Measurements from ENCODE around the gene NT5DC3. TPM values are rescaled to one million over a fixed set of nuclear protein-coding genes. Genes with fewer than 3 reads are reported as not detected.

NT5DC3 gene
- polyA plus RNA-seq (2012; ENCODE audit: missing spikeins) = 4.9 TPM

DNA sequence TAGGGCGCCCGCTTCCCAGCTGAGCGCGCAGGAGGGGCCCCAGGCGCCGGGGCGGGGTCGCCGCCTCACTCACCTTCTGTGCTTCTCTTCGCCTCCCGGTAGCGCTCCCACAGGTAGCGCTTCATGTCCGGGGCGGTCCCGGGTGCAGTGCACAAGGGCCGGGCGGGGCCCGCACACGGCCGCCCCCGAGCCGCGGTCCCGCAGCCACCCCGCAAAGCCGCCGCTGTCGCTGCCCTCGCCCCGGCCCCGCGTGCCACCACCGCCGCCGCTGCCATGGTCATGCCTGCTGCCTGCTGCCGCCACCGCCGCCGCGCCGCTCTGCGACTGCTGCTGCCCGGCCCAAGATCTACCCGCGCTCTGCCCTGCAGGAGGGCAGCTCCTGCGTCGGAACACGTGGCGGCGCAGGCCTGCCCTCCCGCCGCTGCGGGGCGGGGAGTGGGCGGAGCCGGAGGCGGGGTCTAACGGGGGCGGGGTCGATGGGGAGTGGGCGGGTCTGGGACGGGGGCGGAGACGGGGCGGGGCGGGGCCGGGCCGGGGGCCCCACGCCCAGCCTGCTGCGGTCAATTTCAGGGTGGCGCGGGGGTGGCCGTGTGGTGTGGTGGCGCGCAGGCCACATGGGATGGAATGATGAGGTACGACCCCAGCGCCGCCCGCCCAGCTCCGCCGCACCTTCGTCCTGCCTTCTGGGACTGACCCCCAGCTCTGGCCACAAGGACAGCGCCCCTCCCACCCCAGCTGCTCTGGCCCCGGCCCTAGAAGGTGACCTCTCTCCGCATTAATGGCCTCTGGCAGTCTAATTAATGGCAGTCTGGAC lies at the start of gene NT5DC3:
Gene NT5DC3, minus strand, starts transcription at position 359 of the 814 bp plus-strand sequence. Its CDS starts 78 bp downstream, at position 281.
- peak; percentile 99 for FAIRE-seq
- TF ChIP-seq POLR2AphosphoS5 (IDR thresholded peaks at IDR 0.05; ENCODE audit: low read depth, low read length) (peak; percentile 75), TAF1 (IDR thresholded peaks at IDR 0.05; ENCODE audit: borderline replicate concordance, low read depth, low read length) (peak; percentile 32; the same call in 1 of the 2 replicates), POLR2A (IDR thresholded peaks at IDR 0.05; ENCODE audit: low read depth, low read length) (peak; percentile 84; the same call in 1 of the 2 replicates)
- peak; percentile 74 for DNase-seq (ENCODE audit: insufficient read length)

GRCh38 chr12:103887738-103888137 lies 46.7 kb upstream of the NT5DC3 start:
- FAIRE-seq (no peak), DNase-seq (ENCODE audit: insufficient read length) (no peak)
- no peak for TF ChIP-seq POLR2AphosphoS5 (IDR thresholded peaks at IDR 0.05; ENCODE audit: low read depth, low read length)
- no peak for TF ChIP-seq TAF1 (IDR thresholded peaks at IDR 0.05; ENCODE audit: borderline replicate concordance, low read depth, low read length)
- no peak for TF ChIP-seq POLR2A (IDR thresholded peaks at IDR 0.05; ENCODE audit: low read depth, low read length)

DNA sequence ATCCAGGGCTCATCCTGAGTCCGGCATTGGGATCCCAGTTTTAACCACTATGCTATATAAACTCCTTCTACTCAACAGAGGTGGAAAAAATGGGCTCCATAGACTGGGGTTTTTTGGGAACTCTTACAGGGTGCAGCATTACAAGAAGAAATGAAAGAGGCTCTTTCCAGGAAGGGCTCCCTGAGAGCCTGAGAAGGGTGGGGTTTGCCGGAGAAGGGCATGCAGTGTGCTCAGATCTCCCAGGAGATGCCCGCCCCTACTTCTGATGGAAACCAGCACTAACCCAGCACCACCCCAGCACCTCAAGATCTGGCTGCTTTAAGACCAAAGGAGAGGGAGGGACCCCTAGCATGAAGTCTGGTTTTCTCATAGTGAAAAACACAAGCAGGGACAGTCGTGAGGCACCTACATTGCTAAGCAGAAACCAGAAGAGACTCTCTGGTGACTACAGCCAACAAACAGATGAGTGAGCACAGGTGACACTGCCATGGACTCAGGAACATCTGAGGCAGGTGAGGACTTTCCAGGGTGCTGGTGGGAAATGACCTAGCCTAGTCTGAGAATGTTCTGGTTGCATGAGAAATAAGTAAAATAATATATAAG lies 45.3 kb upstream of the NT5DC3 start:
- FAIRE-seq (no peak), DNase-seq (ENCODE audit: insufficient read length) (no peak)
- no peak for TF ChIP-seq TAF1 (IDR thresholded peaks at IDR 0.05; ENCODE audit: borderline replicate concordance, low read depth, low read length)
- no peak for TF ChIP-seq POLR2AphosphoS5 (IDR thresholded peaks at IDR 0.05; ENCODE audit: low read depth, low read length)
- TF ChIP-seq POLR2A (IDR thresholded peaks at IDR 0.05; ENCODE audit: low read depth, low read length) = no peak

DNA sequence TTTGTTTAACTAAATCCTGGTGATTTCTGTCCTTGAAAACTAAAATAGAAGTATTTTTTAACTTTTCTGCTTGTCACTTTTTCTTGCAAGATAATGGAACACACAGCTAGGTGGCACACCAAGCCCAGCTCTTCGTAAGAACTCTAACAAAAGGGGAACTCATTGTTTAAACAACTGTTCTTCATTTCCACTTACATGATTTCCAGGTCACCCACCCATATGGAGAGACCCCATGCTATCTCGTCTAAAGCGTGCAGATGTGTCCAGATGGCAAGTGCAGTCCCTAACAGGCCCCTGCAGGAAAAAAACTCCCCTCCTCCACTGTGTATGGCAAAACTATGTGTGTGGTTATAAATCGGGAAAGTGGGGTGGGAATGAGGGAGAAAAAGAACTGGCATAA lies 43.3 kb upstream of the NT5DC3 start:
- DNase-seq (ENCODE audit: insufficient read length) = peak; percentile 25
- FAIRE-seq = peak; percentile 74
- TF ChIP-seq POLR2AphosphoS5 (IDR thresholded peaks at IDR 0.05; ENCODE audit: low read depth, low read length) (no peak), TAF1 (IDR thresholded peaks at IDR 0.05; ENCODE audit: borderline replicate concordance, low read depth, low read length) (no peak)

- FAIRE-seq (no peak), DNase-seq (ENCODE audit: insufficient read length) (no peak)
- TF ChIP-seq POLR2AphosphoS5 (IDR thresholded peaks at IDR 0.05; ENCODE audit: low read depth, low read length) = no peak
- TF ChIP-seq TAF1 (IDR thresholded peaks at IDR 0.05; ENCODE audit: borderline replicate concordance, low read depth, low read length) = no peak
- TF ChIP-seq POLR2A (IDR thresholded peaks at IDR 0.05; ENCODE audit: low read depth, low read length) = no peak
Observed at GRCh38 chr12:103883908-103884307, 42.9 kb upstream of the NT5DC3 start.

DNA sequence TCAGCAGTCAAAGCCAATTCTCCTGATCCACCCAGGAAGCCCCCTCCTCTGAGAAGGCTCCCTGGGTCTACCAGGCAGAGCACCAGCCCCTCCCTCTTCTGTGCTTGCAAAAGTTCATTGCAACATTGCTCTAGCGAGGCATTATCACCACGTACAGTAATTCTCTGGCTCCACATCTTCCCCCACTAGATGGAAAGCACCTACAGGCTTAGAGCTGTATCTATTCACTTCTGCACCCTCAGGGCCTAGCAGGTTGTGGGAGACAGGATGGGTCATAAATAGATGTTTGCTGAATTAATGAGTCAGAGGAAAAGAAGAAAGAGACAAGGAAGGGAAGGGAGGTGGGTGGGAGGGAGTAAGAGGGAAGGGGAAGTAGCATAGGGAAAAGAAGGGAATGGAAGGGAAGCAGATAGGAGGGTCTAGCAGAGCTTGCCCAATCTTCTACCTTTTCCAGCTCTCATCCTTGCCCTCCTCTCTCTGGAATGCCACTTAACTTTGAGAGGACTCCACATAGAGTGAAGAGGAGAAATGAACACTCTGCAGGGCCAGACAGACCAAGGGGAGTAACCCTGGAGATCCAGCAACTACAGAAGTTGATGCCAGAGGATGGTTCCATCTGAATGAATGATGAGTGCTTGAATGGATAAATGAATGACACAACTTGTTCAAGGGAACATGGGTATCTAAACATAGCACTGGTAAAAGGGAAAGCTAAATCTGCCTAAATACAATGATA lies 42.0 kb upstream of the NT5DC3 start:
- DNase-seq (ENCODE audit: insufficient read length) (no peak), FAIRE-seq (peak; percentile 88)
- TF ChIP-seq POLR2AphosphoS5 (IDR thresholded peaks at IDR 0.05; ENCODE audit: low read depth, low read length) = no peak
- no peak for TF ChIP-seq TAF1 (IDR thresholded peaks at IDR 0.05; ENCODE audit: borderline replicate concordance, low read depth, low read length)

DNA sequence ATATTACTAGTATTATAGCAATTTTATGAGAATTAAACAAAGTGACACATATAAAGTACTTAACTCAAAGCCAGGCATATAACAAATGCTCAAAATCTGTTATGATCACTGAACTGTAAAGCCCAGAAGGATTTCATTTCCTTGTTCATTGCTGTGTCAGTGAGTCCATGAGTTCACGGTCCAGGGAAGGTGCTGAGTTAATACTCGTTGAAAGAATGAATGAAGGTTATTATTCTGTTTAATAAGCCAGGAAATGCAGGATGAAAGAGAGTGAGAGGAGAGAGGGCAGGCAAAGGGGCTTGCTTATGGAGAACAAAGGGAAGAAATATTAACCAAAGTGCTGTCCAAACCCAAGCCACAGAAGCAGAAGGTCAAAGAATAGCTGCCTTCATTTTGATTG lies 40.2 kb upstream of the NT5DC3 start:
- no peak for FAIRE-seq
- TF ChIP-seq TAF1 (IDR thresholded peaks at IDR 0.05; ENCODE audit: borderline replicate concordance, low read depth, low read length) = no peak
- TF ChIP-seq POLR2A (IDR thresholded peaks at IDR 0.05; ENCODE audit: low read depth, low read length) = no peak

DNA sequence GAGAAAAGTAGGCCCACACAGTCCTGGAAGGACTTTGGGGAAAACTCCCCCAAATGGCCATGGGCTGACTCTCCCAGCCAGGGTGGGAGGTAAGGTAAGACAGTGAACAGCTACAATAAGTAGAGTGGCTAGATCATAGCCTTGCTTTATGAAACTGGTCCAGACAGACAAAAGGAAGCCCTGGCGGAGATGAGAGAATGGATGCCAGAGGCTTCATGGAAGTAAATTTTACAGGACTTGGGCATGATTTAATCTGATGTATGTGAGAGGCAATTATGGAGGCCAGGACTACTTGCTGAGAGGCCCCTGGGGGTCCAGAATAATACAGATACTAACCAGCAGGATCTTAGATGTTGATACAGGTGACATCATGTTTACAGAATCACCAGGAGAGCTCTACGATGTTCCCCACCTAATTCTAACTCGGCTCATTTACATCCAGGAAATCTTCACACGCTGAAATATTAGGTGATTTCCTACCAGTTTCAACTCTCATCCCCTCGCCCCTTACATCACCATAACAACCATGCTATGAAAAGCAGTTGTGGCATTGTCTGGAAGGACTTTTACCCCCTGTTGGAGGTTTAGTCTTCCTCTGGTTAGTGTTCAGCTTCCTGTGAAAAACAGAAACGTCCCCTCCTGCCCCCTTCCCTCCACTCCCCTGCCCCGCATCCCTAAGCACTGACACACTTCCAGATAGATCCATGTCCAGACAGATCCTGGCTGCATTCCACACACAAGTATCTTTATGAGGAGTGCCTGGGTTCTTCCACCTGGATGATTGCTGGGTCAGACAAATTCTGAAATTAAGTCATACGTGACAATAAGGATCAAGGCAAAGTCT lies 39.5 kb upstream of the NT5DC3 start:
- DNase-seq (ENCODE audit: insufficient read length) = no peak
- FAIRE-seq = peak; percentile 82
- TF ChIP-seq TAF1 (IDR thresholded peaks at IDR 0.05; ENCODE audit: borderline replicate concordance, low read depth, low read length) (no peak), POLR2A (IDR thresholded peaks at IDR 0.05; ENCODE audit: low read depth, low read length) (no peak), POLR2AphosphoS5 (IDR thresholded peaks at IDR 0.05; ENCODE audit: low read depth, low read length) (no peak)

More for the DNA sequence above, 40.2 kb upstream of the NT5DC3 start:
- DNase-seq (ENCODE audit: insufficient read length) = no peak

DNA sequence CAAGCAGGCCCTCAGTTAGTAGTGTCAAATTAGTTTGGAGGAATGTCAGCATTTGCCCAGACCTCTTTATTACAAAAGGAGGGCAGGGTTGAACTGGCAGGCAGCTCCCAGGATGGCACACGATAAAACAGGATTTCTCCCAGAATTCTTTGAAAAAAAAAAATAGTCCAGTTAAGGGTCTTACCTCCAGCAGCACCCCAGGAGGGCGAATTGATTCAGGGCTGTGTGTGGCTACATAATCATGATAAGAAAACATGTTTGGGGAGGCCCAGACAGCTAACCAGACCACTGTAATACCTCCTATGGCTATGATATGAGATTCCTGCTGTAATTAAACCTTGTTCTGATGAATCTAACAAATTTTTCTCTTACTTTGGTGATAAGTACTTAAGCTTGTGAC lies 38.8 kb upstream of the NT5DC3 start:
- FAIRE-seq = no peak
- no peak for TF ChIP-seq POLR2AphosphoS5 (IDR thresholded peaks at IDR 0.05; ENCODE audit: low read depth, low read length)
- TF ChIP-seq POLR2A (IDR thresholded peaks at IDR 0.05; ENCODE audit: low read depth, low read length) = no peak
- TF ChIP-seq TAF1 (IDR thresholded peaks at IDR 0.05; ENCODE audit: borderline replicate concordance, low read depth, low read length) = no peak
- no peak for DNase-seq (ENCODE audit: insufficient read length)

- FAIRE-seq (no peak), DNase-seq (ENCODE audit: insufficient read length) (no peak)
- TF ChIP-seq POLR2AphosphoS5 (IDR thresholded peaks at IDR 0.05; ENCODE audit: low read depth, low read length) (no peak), TAF1 (IDR thresholded peaks at IDR 0.05; ENCODE audit: borderline replicate concordance, low read depth, low read length) (no peak), POLR2A (IDR thresholded peaks at IDR 0.05; ENCODE audit: low read depth, low read length) (no peak)
Observed at GRCh38 chr12:103879048-103879692, 38.1 kb upstream of the NT5DC3 start.
